Esophagus muscularis mucosa (tissue), 4 donors: ENCODE results near the gene LAMA1.

Experiments used
- EP300 ChIP-seq: sonication (generic); formaldehyde crosslinking; IDR thresholded peaks from one replicate; pipeline ENCODE4 v1.6.1; 2017; ENCODE audit warnings: antibody characterized with exemption
- POLR2A ChIP-seq: fragments of 450-650 bp; IDR thresholded peaks from one replicate; pipeline ENCODE4 v1.6.1; 2017; ENCODE audit warnings: antibody characterized with exemption, moderate library complexity, mild to moderate bottlenecking, low read depth
- TF ChIP-seq, protein P1 (sequence below), 3 experiments: fragments of 200-600 bp in 2 of 3; fragments of 450-650 bp in 1 of 3; sonication (generic) in 2 of 3; IDR thresholded peaks; one replicate each; pipeline ENCODE4 v1.5.1; 2017 to 2019; ENCODE audit warnings: antibody characterized with exemption in 3 of 3, mild to moderate bottlenecking in 2 of 3, moderate library complexity in 1 of 3

DNA sequence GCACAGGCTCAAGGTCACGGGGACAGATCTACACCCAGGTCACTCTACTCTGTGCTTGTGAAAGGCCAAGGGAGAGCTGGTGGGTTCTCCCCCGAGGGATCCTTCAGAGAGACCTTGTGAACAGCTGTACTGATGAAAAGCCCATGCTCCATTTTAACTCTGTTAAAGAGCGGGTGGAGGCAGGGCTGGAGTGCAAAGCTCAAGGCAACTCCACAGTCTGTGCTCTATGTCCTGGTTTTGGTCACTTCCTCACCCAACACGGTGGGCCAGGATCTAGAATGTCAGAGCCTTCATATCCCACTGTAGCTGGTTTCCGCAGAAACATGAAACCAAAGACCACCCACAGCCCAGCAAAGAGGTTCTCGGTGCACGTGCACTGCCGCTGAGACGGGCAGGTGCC, 177.1 kb downstream of the LAMA1 start:
- no peak for TF ChIP-seq POLR2A
- TF ChIP-seq, protein P1, sequence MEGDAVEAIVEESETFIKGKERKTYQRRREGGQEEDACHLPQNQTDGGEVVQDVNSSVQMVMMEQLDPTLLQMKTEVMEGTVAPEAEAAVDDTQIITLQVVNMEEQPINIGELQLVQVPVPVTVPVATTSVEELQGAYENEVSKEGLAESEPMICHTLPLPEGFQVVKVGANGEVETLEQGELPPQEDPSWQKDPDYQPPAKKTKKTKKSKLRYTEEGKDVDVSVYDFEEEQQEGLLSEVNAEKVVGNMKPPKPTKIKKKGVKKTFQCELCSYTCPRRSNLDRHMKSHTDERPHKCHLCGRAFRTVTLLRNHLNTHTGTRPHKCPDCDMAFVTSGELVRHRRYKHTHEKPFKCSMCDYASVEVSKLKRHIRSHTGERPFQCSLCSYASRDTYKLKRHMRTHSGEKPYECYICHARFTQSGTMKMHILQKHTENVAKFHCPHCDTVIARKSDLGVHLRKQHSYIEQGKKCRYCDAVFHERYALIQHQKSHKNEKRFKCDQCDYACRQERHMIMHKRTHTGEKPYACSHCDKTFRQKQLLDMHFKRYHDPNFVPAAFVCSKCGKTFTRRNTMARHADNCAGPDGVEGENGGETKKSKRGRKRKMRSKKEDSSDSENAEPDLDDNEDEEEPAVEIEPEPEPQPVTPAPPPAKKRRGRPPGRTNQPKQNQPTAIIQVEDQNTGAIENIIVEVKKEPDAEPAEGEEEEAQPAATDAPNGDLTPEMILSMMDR (IDR thresholded peaks at IDR 0.05): no peak
- no peak for TF ChIP-seq EP300
